ENCODE results near the gene PCSK4. TPM values are rescaled to one million over a fixed set of nuclear protein-coding genes. Genes with fewer than 3 reads are reported as not detected.

The PCSK4 gene
- total RNA-seq, 2 donors from 2014 or later: 8.4 to 9.4 TPM

GRCh38 chr19:1456121-1456900, 33.8 kb downstream of the PCSK4 start:
- Mint-ChIP-seq H3K9me3 (no peaks in the 10 kb centered on the region), H3K36me3 (no peaks in the 10 kb centered on the region), H3K27ac (no peak overlapping the region)
- DNase-seq (ENCODE audit: low spot score in 2 of 2): no peak
- no peak for ATAC-seq

- peak in 1 of 2 donors; percentile 74 for DNase-seq (ENCODE audit: low spot score in 2 of 2)
- H3K27ac Mint-ChIP-seq: no peak overlapping the region
- ATAC-seq: peak; percentile 52 to 69
- no peaks in the 10 kb centered on the region for H3K9me3 Mint-ChIP-seq
- H3K36me3 Mint-ChIP-seq: peaks cover 0 to 4% of the 10 kb centered on the region in 2 donors
Observed at GRCh38 chr19:1455336-1456120, 34.6 kb downstream of the PCSK4 start.

DNA sequence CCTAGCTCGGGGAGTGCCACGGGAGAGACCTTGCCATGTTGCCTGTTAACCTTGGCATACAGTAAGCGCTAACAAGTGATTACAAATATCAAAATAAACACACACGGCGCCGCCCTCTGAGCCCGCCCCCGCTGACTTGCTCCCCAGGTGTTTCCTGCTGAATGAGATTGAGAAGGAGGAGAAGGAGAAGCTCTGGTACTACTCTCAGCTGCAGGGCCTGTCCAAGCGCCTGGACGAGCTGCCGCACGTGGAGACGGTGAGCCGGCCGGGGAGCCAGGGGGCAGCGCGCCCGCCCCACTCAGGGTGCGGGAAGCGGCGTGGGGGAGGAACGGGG, 35.2 kb downstream of the PCSK4 start:
- Mint-ChIP-seq H3K9me3 (no peaks in the 10 kb centered on the region), H3K36me3 (peaks cover 0 to 7% of the 10 kb centered on the region in 2 donors), H3K27ac (no peak overlapping the region)
- ATAC-seq (peak in 1 of 2 donors; percentile 7), DNase-seq (ENCODE audit: low spot score in 2 of 2) (no peak)

DNA sequence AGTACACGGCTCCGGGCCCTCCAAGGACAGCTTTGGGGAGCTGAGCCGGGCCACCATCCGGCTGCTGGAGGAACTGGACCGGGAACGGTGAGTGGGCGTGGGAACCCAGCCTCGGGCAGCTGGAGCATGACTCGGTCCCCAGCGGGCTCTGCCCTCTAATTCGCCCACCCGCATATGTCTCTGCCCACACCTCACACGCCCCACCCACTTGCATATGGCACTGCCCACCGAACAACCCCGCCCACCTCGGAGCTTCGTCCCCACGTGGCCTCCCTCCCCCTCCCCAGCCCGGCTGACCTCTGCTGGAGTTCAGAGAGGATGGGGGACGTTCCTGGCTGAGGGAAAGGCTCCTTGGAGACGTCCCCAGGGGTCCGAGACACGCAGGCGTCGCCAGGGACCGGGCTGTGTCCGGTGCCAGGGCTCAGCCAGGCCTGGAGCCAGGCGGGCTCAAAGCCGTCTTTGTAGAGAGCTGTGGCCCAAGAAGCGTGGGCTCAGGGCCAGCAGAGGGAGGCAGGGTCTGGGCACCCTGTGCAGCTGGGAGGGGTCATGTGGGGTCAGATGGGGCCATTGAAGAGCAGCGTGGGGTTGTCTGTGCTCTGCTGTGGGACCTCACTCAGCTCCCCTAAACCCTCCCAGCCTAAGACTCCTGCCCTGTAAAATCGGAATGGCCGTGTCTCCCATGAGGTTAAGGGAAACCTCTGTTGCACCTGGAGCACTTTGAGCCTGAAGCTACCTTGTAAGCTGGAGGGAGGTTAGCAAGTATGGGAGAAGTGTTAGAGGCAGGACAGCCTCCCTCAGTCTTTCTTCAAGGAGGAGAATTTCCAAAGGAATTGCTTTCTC, 36.4 kb downstream of the PCSK4 start:
- no peak overlapping the region for H3K27ac Mint-ChIP-seq
- DNase-seq (ENCODE audit: low spot score in 2 of 2) (no peak), ATAC-seq (no peak)
- peaks cover 0 to 7% of the 10 kb centered on the region in 2 donors for H3K36me3 Mint-ChIP-seq
- H3K9me3 Mint-ChIP-seq: no peaks in the 10 kb centered on the region

GRCh38 chr19:1452802-1453524, 37.2 kb downstream of the PCSK4 start:
- no peaks in the 10 kb centered on the region for H3K9me3 Mint-ChIP-seq

DNA sequence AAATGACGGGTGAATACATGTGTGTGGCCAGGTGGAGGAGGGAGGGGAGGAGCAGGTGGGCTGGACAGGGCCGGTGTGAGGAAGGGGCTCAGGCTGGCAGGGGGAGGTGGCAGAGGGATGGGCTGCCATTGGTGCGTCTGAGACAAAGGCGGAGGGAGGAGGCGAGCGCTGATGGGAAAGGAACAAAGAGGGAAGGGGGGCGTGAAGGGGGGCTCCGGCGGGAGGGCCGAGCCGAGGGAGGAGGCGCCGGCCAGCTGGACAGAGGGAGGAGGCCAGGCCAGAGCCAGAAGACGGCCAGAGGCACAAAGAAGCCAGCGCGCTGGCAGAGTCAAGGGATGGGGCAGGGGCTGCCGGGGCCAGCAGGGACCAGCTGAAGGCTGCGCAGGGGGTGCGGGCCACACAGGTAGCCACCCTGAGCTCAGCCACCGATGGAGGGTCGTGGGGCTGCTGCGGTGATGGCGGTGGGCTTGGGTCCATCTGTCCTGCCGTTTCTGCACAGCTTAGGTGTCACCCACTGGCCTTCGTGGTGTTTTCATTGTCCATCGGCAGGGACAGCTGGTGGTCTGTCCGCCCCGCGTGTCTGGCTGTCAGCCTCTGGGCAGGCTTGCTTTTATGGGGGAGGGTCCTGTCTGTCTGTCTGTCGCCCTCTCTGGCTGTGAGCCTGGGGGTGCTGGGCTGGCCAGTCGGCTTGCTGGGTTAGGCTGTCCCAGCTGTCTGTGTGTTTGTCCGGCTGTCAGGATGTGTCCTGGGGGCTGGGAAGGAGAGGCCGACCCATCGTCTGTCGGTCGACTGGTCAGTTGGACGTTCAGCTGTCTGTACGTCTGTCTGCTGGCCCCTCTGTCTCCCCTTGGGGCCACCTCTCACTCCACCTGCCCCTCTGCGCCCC, 38.0 kb downstream of the PCSK4 start:
- H3K36me3 Mint-ChIP-seq: peaks cover 0 to 7% of the 10 kb centered on the region in 2 donors
- H3K9me3 Mint-ChIP-seq: no peaks in the 10 kb centered on the region
- no peak overlapping the region for H3K27ac Mint-ChIP-seq
- ATAC-seq (no peak), DNase-seq (ENCODE audit: low spot score in 2 of 2) (no peak)

More at GRCh38 chr19:1452802-1453524, 37.2 kb downstream of the PCSK4 start:
- Mint-ChIP-seq H3K36me3 (peaks cover 0 to 7% of the 10 kb centered on the region in 2 donors), H3K27ac (no peak overlapping the region)
- ATAC-seq: no peak
- no peak for DNase-seq (ENCODE audit: low spot score in 2 of 2)

GRCh38 chr19:1450735-1451731, 39.1 kb downstream of the PCSK4 start:
- Mint-ChIP-seq H3K27ac (no peak overlapping the region), H3K9me3 (no peaks in the 10 kb centered on the region), H3K36me3 (peaks cover 0 to 7% of the 10 kb centered on the region in 2 donors)
- no peak for DNase-seq (ENCODE audit: low spot score in 2 of 2)
- no peak for ATAC-seq

- DNase-seq (ENCODE audit: low spot score in 2 of 2) (peak in 1 of 2 donors; percentile 50), ATAC-seq (peak in 1 of 2 donors; percentile 25)
- H3K27ac Mint-ChIP-seq: no peak within 1 kb of the TSS
Observed at GRCh38 chr19:1449467-1450442, 40.4 kb downstream of the PCSK4 start, which contains the start of gene APC2. TSS of gene APC2 (plus strand) at chr19:1450121. CDS start at chr19:1453002, 2,881 bp downstream.

GRCh38 chr19:1447944-1448343, 42.2 kb downstream of the PCSK4 start:
- peaks cover 0 to 7% of the 10 kb centered on the region in 2 donors for H3K36me3 Mint-ChIP-seq
- no peak for ATAC-seq
- DNase-seq (ENCODE audit: low spot score in 2 of 2): no peak
- no peak overlapping the region for H3K27ac Mint-ChIP-seq
- no peaks in the 10 kb centered on the region for H3K9me3 Mint-ChIP-seq

More at GRCh38 chr19:1449467-1450442, 40.4 kb downstream of the PCSK4 start, which contains the start of gene APC2:
- peaks cover 0 to 7% of the 10 kb centered on the region in 2 donors for H3K36me3 Mint-ChIP-seq
- no peaks in the 10 kb centered on the region for H3K9me3 Mint-ChIP-seq

DNA sequence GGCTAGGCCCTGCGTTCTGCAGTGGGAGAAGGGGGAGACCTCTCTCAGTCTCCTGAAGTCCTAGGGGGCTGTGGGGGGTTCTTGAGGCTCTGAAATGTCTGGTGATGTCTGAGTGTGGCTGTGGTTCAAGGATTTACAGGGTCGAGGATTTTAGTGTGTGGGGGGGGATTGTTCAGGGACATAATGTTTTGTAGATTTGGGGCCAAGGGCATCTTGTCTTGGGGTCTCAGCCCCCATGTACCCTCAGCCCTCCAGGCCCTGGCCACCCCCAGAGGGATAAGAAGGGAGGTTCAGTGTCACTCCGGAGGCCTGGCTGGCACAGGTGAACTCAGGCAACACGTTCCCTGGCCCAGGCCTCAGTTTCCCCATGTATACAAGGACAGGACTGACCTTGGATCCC, 42.6 kb downstream of the PCSK4 start:
- ATAC-seq: no peak
- H3K27ac Mint-ChIP-seq: no peak overlapping the region
- DNase-seq (ENCODE audit: low spot score in 2 of 2): no peak

GRCh38 chr19:1446713-1447481, 43.3 kb downstream of the PCSK4 start:
- no peak for ATAC-seq
- Mint-ChIP-seq H3K27ac (no peak overlapping the region), H3K36me3 (peaks cover 2 to 7% of the 10 kb centered on the region in 2 donors), H3K9me3 (no peaks in the 10 kb centered on the region)
- DNase-seq (ENCODE audit: low spot score in 2 of 2): no peak

More for the DNA sequence above, 42.6 kb downstream of the PCSK4 start:
- Mint-ChIP-seq H3K36me3 (peaks cover 0 to 7% of the 10 kb centered on the region in 2 donors), H3K9me3 (no peaks in the 10 kb centered on the region)

GRCh38 chr19:1445932-1446712, 44.0 kb downstream of the PCSK4 start:
- H3K36me3 Mint-ChIP-seq: peaks cover 7 to 10% of the 10 kb centered on the region in 2 donors
- no peaks in the 10 kb centered on the region for H3K9me3 Mint-ChIP-seq
- ATAC-seq: peak in 1 of 2 donors; percentile 10
- no peak overlapping the region for H3K27ac Mint-ChIP-seq
- no peak for DNase-seq (ENCODE audit: low spot score in 2 of 2)

Measured in activated naive CD4-positive, alpha-beta T cell treated with anti-CD3 and anti-CD28 coated beads, Interleukin-2, amount 50 U/mL, for 72 hours (primary cell).